HuH-7 (cell line): ENCODE results near the gene SERTAD4.
"Not testable (repeated sequence)": the region's sequence is repeated elsewhere in the genome, so short reads cannot be mapped to it uniquely, and the experiment has no call there.

Experiments
- DNase-seq: peaks from one replicate; pipeline ENCODE4 v3.0.0; 2011; ENCODE audit warnings: low spot score

SERTAD4 gene

GRCh38 chr1:210260096-210260495 is 27.5 kb downstream of the SERTAD4 start:
- DNase-seq = no peak

GRCh38 chr1:210262167-210262896 is 29.7 kb downstream of the SERTAD4 start:
- no peak for DNase-seq

DNA sequence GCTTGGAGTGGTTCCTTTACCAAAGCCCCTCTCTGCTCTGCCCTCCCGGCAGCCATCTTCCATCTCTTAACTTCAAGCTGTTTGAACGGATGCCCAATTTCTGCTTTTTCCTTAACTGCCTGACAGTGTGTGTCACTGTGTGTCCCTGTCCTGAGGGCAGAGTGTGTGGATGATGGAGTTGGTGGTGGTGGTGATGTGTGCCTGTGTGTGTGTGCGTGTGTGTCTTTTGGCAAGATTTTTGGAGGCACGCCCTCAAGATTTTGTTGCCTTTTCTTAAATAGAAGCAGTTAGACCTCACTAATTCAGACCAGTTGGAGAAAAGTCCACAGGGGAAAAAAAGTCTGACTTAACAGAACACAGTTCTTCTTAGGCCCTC is 30.3 kb downstream of the SERTAD4 start:
- no peak for DNase-seq

DNA sequence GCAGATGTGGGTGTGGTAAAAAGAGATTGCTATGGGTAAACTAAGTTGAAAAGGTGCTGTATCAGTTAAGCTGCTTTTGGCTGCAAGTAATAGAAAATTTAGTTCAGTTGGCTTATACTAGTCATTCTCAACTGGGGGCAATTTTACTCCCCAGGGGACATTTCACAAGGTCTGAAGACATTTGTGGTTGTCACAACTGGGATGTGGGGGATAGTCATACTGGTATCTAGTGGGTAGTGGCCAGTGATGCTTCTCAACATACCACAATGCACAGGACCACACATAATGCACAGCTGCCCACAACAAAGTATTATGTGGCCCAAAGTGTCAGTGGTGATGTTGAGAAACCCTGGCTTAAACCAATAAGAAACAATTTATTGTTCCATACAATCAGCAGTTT is 31.4 kb downstream of the SERTAD4 start:
- DNase-seq = no peak

- no peak for DNase-seq
These were observed 32.1 kb downstream of the SERTAD4 start for GRCh38 chr1:210264496-210265380.

DNA sequence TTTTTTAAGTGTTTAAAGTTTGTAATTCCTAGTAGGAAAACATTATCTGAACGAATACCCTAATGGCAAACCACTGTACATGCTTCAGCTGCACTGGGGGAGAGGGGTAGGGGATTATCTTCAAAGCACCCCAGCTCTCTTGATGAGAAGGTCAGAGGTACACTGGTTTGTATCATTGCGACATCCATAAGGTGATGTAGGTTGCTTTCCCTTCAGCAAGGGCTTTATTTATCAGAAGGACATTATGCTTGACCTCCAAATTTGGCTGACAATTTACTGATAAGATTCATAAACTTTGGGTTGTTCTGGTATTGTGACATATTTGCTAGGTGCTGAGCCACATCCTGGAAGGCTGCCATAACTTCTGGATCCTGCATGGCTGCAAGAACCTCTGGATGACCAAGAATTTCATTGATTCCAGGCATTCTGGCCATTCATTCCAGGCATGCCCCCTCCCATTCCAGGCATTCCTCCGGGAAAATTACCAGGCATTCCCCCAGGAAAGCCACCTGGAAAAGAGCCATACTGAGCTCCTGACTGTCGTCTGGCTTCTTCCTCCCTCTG is 32.9 kb downstream of the SERTAD4 start:
- not testable (repeated sequence) for DNase-seq

GRCh38 chr1:210269981-210270380 is 37.4 kb downstream of the SERTAD4 start:
- DNase-seq = no peak

DNA sequence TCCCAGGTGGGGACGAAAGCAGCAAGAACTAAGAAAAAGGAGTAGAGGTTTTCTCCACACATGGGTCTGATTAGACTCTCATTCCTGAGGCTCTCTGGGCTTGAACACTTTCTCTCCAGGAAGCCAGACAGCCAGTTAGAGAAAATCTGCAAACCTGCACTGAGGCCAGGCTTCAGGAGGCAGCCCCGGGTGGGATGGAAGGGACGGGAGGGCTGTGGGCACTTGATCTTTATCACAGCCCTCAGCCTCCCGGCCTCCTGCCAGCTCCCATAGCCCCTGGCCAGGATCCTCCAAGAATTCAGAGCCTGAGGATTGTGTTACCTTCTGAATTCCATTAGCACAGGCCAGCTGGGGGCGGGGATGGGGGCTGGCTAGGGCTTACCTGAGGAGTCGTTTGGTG is 40.1 kb downstream of the SERTAD4 start:
- DNase-seq = no peak

GRCh38 chr1:210280221-210280620 is 47.6 kb downstream of the SERTAD4 start:
- no peak for DNase-seq

GRCh38 chr1:210288116-210288515 is 55.5 kb downstream of the SERTAD4 start:
- no peak for DNase-seq

DNA sequence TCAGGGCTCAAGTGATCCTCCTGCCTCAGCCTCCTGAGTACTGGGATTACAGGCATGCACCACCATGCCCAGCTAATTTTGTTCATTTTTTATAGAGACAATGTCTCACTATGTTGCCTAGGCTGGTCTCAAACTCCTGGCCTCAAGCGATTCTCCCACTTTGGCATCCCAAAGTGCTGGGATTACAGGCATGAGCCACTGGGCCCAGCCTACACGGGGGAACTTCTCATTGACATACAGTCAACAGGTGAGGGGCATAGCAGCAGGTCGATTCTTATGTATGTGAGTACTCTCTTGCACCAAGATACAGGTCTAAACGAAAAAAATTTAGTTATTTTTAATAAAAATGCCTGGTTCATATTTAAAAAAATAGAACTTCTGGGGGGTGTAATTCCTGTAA is 56.7 kb downstream of the SERTAD4 start:
- DNase-seq = no peak

GRCh38 chr1:210291081-210291764 is 58.6 kb downstream of the SERTAD4 start:
- DNase-seq = no peak

DNA sequence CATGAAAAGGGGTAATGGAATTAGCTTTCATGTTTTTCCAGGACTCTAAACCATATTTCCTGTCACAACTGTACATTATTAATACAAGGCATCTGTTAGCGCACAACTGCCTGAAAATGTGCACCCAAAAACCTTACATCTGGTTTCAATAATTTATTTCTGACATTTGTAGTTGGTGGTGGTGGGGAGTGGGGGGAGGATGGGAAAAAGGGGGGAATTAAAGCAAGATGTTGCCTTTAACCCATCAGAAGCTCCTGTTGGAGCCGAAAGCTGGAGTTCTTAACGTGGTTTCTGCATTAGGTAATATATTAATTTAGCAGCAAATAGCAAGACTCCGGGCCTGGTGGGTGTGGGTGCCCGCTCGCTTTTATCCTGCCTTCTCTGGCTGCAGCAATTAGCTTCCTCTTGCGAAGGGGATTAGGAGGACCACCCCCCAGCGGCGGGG is 59.2 kb downstream of the SERTAD4 start:
- DNase-seq = no peak

DNA sequence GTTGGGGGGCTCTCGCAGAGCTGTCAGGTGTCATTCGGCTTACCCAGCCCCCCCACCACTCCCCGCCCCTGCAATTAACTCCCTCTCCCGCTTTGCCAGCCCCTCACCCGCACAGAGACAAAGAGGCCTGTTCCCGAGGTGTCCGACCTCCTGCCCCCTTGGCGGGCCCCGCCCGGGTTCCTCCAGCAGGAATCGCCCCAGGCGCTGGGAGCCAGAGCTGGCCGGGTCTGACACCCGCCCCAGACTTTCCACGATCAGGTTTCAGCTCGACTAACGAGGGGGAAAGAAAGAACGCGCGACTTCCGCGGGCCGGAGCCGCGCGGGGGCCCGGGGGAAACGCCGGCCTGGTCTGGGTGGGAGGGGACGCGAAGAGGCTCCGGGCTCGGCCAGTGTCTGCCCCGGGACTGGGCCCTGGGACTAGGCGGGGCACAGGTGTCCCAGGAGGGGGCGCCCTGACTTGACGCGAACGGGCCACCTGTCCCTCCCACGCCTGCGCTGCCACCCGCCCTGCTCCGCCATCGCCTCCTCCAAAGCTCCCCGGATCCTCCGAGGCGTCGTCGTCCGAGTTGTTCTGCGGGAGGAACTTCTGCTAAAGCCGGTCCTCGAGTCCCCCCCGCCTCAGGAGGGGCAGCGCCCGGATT is 59.8 kb downstream of the SERTAD4 start:
- DNase-seq = no peak

- DNase-seq = no peak
These were observed 60.6 kb downstream of the SERTAD4 start for GRCh38 chr1:210293171-210293607.

DNA sequence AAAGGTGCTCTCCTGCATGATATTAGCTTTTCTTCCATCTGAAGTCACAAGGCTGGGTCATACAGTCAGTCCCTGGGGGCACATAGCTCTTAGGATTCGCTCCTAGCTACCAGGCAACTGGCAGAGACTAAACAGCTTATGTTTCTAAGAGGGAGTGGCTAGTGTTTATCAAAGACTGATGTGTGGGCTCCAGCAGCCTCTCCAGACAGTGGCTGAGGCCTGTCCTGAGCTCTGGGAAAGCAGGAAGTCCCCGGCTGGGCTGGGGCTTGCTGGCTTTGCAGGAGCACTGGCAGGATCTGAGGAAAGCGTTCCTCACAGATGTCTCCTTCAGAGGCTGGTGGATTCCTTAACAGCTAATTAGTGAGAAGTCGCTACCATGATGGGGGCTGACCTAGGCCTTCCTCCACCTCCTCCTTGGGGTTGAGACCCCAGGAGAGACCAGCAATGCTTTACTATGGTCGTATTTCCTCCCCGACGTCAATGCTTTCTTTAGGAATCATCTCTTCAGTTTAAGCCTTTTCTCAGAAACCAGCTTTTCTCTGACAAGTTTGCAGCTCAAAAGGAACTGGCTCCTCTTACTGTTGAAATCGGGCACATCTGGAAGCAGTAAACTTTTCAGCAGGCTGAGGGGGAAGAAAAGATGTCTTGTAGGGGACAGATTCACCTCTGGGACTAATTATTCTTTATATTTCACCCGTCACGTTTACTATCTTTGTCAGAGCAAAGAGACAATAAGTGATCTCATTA is 62.6 kb downstream of the SERTAD4 start:
- DNase-seq = no peak
